A673 (cell line): ENCODE results near the gene HNRNPA2B1.
"Not testable (repeated sequence)": the region's sequence is repeated elsewhere in the genome, so short reads cannot be mapped to it uniquely, and the experiment has no call there.

ENCODE experiments used
- CTCF ChIP-seq: fragments of 300-800, 200-600 bp; sonication (generic); conservative IDR thresholded peaks from 2 replicates; pipeline ENCODE4 v1.5.1; 2017; ENCODE audit warnings: low read depth, mild to moderate bottlenecking, antibody characterized with exemption, low read length, moderate library complexity, mixed read lengths
- EZH2 ChIP-seq: fragments of 200-600 bp; sonication (generic); IDR thresholded peaks from 2 replicates; pipeline ENCODE4 v1.6.1; 2017; ENCODE audit warnings: borderline replicate concordance, low read depth, mild to moderate bottlenecking, mixed read lengths, antibody characterized with exemption, low read length; ENCODE audit not compliant: poor library complexity, severe bottlenecking

GRCh38 chr7:26176696-26177095, 23.9 kb downstream of the HNRNPA2B1 start:
- not testable (repeated sequence) for TF ChIP-seq CTCF, EZH2
